HEK293T (cell line): Measurements from ENCODE around the gene HTT.

Source experiments
- ELF4 ChIP-seq: fragments of 450-650 bp; IDR thresholded peaks from 2 replicates; pipeline ENCODE4 v1.6.1; 2017; ENCODE audit warnings: antibody characterized with exemption
- ZNF384 ChIP-seq: fragments of 450-650 bp; IDR thresholded peaks from 2 replicates; pipeline ENCODE4 v1.6.1; 2016

DNA sequence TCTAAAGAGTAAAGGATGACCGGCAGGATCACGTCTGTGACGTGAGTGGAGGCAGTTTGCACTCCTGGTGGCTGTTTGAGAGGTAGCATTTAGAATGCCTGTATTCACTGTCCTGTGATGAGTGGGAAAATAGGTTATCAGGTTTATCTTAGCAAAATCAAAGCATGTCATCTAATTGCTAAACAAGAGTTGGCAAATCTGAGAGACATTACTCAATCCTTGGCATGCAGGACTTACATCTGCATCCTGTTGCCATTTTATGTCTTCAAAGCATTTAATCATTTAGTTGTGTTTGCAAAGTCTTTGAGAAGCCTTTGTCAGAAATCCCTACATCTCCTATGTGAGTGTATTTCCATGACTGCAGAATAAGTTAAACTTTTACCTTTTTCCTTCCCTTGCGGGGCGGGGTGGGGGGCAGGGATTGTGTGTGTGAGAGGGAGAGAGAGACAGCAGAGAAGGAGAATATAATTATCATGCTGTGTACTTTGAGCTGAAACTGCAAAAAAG lies 133.1 kb downstream of the HTT start:
- TF ChIP-seq ELF4: no peak
- no peak for TF ChIP-seq ZNF384
